HL-60 (cell line): Measurements from ENCODE around the gene SNX5.

Experiments used
- DNase-seq, 2 experiments: peaks; one replicate each; pipeline ENCODE4 v3.0.0-alpha.2; 2010 to 2020; ENCODE audit warnings: low read depth in 1 of 2, low spot score in 1 of 2
- H3K27ac ChIP-seq: fragments of 250-450 bp; sonication (Bioruptor Pico); replicated peaks from 2 replicates; pipeline ENCODE4 v1.5.1; 2020; ENCODE audit warnings: mild to moderate bottlenecking, moderate library complexity
- H3K27me3 ChIP-seq: fragments of 250-450 bp; sonication (Bioruptor Pico); 2 replicates; pipeline ENCODE4 v1.5.1; 2021; ENCODE audit warnings: mild to moderate bottlenecking, moderate library complexity; ENCODE audit not compliant: insufficient read depth, poor library complexity, severe bottlenecking
- H3K4me3 ChIP-seq: replicated peaks from 2 replicates; pipeline ENCODE4 v1.5.1; 2011; ENCODE audit warnings: mild to moderate bottlenecking, control low read depth, low read length; ENCODE audit not compliant: insufficient read depth
- GABPA ChIP-seq: IDR thresholded peaks from 2 replicates; pipeline ENCODE4 v1.6.1; 2012; ENCODE audit warnings: low read depth
- POLR2AphosphoS5 ChIP-seq: IDR thresholded peaks from 2 replicates; pipeline ENCODE4 v1.6.1; 2012; ENCODE audit warnings: low read depth
- SPI1 ChIP-seq: IDR thresholded peaks from 2 replicates; pipeline ENCODE4 v1.6.1; 2012; ENCODE audit warnings: low read depth, mild to moderate bottlenecking, borderline replicate concordance
- TF ChIP-seq, protein P1 (sequence below): IDR thresholded peaks from one replicate; pipeline ENCODE4 v1.5.1; 2011; ENCODE audit warnings: low read length, control low read depth, inconsistent platforms; ENCODE audit not compliant: insufficient read depth
- TF ChIP-seq, protein P2 (sequence below): IDR thresholded peaks from 2 replicates; pipeline ENCODE4 v1.6.1; 2012; ENCODE audit warnings: low read depth; ENCODE audit not compliant: insufficient replicate concordance

SNX5 gene

GRCh38 chr20:17939622-17940223 lies 28.9 kb downstream of the SNX5 start:
- Histone ChIP-seq H3K27me3 (no peaks in the 10 kb centered on the region), H3K4me3 (no peak overlapping the region), H3K27ac (no peak overlapping the region)
- no peak for DNase-seq
- no peak for TF ChIP-seq GABPA
- peak; percentile 52 for TF ChIP-seq POLR2AphosphoS5
- TF ChIP-seq, protein P1, sequence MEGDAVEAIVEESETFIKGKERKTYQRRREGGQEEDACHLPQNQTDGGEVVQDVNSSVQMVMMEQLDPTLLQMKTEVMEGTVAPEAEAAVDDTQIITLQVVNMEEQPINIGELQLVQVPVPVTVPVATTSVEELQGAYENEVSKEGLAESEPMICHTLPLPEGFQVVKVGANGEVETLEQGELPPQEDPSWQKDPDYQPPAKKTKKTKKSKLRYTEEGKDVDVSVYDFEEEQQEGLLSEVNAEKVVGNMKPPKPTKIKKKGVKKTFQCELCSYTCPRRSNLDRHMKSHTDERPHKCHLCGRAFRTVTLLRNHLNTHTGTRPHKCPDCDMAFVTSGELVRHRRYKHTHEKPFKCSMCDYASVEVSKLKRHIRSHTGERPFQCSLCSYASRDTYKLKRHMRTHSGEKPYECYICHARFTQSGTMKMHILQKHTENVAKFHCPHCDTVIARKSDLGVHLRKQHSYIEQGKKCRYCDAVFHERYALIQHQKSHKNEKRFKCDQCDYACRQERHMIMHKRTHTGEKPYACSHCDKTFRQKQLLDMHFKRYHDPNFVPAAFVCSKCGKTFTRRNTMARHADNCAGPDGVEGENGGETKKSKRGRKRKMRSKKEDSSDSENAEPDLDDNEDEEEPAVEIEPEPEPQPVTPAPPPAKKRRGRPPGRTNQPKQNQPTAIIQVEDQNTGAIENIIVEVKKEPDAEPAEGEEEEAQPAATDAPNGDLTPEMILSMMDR, result no peak
- 0 out of 2 replicates have a peak, but pooled peaks have one; percentile 10 for TF ChIP-seq SPI1
- TF ChIP-seq, protein P2, sequence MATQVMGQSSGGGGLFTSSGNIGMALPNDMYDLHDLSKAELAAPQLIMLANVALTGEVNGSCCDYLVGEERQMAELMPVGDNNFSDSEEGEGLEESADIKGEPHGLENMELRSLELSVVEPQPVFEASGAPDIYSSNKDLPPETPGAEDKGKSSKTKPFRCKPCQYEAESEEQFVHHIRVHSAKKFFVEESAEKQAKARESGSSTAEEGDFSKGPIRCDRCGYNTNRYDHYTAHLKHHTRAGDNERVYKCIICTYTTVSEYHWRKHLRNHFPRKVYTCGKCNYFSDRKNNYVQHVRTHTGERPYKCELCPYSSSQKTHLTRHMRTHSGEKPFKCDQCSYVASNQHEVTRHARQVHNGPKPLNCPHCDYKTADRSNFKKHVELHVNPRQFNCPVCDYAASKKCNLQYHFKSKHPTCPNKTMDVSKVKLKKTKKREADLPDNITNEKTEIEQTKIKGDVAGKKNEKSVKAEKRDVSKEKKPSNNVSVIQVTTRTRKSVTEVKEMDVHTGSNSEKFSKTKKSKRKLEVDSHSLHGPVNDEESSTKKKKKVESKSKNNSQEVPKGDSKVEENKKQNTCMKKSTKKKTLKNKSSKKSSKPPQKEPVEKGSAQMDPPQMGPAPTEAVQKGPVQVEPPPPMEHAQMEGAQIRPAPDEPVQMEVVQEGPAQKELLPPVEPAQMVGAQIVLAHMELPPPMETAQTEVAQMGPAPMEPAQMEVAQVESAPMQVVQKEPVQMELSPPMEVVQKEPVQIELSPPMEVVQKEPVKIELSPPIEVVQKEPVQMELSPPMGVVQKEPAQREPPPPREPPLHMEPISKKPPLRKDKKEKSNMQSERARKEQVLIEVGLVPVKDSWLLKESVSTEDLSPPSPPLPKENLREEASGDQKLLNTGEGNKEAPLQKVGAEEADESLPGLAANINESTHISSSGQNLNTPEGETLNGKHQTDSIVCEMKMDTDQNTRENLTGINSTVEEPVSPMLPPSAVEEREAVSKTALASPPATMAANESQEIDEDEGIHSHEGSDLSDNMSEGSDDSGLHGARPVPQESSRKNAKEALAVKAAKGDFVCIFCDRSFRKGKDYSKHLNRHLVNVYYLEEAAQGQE, result no peak

DNA sequence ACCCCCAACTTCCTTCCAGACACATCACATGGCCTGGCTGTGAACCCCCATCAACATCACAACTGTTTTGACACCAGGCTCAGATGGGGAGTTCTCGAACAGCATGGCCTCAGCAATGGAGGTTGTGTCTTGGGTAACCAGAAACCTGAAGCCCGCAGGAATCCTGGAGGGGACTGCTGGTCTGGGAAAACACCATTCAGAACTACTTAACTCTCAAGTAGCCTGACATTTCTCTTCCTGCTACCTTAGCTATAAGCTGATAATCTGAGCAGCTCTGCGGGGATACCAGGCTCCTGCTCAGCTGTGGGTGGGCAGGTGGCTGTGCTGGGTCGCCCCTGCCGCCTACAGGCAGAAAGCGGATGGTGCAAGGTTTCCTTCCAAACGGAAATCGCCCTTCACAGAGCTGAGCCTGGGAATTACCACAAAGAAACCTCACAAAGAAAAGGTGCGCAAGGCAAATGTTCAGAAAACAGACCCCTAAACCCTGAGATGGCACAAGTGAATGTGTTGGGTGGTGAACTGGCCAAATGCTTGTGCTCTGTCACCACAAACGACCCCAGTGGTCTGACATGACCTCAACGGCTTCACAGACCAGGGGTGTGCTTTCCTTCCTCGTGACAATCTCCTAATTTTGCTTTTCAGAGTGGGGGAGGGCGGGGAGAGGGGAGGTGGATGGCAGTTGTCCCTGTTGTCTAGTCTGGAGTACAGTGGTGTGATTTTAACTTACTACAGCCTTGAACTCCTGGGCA lies 29.5 kb downstream of the SNX5 start:
- H3K27ac ChIP-seq, result no peak overlapping the region
- no peaks in the 10 kb centered on the region for H3K27me3 ChIP-seq
- DNase-seq, result peak in 1 of 2 experiments; percentile 51
- TF ChIP-seq POLR2AphosphoS5 (0 out of 2 replicates have a peak, but pooled peaks have one; percentile 7), GABPA (no peak)
- TF ChIP-seq, protein P1, result peak; percentile 72
- H3K4me3 ChIP-seq, result no peak overlapping the region

DNA sequence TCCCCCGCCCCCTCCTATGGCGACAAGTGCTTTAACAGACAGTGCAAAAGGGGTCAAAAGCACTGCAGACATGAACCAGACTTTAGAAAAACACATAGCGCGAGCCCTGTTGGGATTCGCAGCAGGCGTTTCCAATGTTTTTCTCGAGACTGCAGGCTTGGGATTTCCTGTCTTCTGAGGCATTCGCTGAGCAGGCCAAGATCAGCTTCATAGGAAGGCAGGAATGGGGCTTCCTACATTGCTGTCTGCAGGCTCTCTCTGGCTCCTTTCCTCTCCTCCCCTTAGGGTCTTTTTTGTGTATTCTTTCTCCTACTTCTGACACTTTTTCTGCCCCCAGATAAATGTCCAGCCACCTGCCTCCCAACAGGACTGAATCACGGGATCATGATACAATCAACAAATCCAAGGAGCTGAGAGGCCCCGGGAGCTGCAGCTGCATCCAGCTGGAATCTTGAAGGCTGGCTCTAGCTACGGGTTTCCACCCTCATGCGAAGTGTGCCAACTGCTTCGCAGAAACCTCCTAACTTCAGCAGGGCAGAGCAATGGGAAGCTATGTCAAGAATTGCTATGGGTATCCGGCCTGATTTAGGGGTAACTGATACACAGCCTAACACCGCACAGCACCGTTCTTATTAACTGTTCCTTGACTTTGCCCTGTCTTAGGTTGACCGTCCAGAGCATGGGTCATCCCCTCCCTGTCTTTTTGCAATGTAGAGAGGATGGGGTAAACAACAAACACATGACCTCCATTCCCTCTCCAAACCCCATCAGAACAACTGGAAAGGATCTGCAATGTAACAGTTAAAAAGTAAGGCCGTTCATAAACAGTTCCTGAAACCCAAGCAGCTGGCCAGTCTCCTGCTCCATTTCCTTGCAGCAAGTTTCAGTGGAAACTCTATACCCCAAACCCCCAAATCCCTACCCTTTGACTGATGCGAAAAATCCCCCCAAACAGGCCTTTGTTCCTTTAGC lies 31.5 kb downstream of the SNX5 start:
- H3K4me3 ChIP-seq, result no peak overlapping the region
- no peak overlapping the region for H3K27ac ChIP-seq
- DNase-seq, result no peak
- no peaks in the 10 kb centered on the region for H3K27me3 ChIP-seq
- TF ChIP-seq GABPA (no peak), POLR2AphosphoS5 (no peak), SPI1 (no peak)
- TF ChIP-seq, protein P2, result no peak
- TF ChIP-seq, protein P1, result no peak
